Mesodermal cell (in vitro differentiated cells): ENCODE results near the gene MED26.

Source experiments
- H3K27ac ChIP-seq: 2 replicates; pipeline ENCODE4 v1.7.0; 2013; ENCODE audit warnings: mild to moderate bottlenecking, low read depth, low read length, moderate library complexity; ENCODE audit not compliant: severe bottlenecking
- H3K36me3 ChIP-seq: 2 replicates; pipeline ENCODE4 v1.7.1; 2013; ENCODE audit warnings: mild to moderate bottlenecking, low read length, moderate library complexity; ENCODE audit not compliant: control insufficient read depth, insufficient read depth
- H3K4me1 ChIP-seq: one replicate; pipeline ENCODE4 v1.7.1; 2013; ENCODE audit warnings: mild to moderate bottlenecking, low read length; ENCODE audit not compliant: insufficient read depth, control insufficient read depth, poor library complexity, severe bottlenecking
- H3K4me3 ChIP-seq: 2 replicates; pipeline ENCODE4 v1.7.0; 2013; ENCODE audit warnings: low read length, control low read depth, mild to moderate bottlenecking; ENCODE audit not compliant: insufficient read depth, poor library complexity, severe bottlenecking; ENCODE audit errors: extremely low read depth
- H3K9me3 ChIP-seq: 2 replicates; pipeline ENCODE4 v1.7.1; 2013; ENCODE audit warnings: mild to moderate bottlenecking, low read length, moderate library complexity; ENCODE audit not compliant: control insufficient read depth
- WGBS, 2 experiments: methylation state at CpG; one replicate each; pipeline ENCODE4 v1.1.5; 2013; ENCODE audit warnings: missing lambda C conversion rate in 2 of 2; ENCODE audit not compliant: insufficient coverage in 2 of 2; 5-methylcytosine and 5-hydroxymethylcytosine counted together

The MED26 gene

DNA sequence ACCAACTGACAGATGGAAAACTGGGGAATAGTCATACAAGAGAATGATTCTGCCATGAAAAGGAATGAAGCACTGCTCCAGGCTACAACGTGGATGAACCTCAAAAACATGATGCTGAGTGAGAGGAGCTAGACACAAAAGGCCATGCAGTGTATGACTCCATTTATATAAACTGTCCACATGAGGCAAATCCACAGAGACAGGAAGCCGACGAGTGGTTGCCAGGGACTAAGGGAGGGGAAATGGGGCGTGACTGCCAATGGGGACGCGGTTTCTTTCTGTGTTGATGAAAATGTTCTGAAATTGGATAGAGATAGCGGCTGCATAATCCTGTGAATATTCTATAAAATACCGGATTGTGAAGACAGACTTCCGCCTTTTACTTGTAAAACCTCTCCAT lies 21.7 kb upstream of the MED26 start:
- Histone ChIP-seq H3K36me3 (peaks cover 87% of the 10 kb centered on the region), H3K27ac (no peak overlapping the region), H3K4me3 (no peak overlapping the region), H3K4me1 (no peaks in the 10 kb centered on the region), H3K9me3 (no peaks in the 10 kb centered on the region)
- 96 to 97% methylated on average over 8 to 9 of the region's 9 CpGs for WGBS, 2 experiments

DNA sequence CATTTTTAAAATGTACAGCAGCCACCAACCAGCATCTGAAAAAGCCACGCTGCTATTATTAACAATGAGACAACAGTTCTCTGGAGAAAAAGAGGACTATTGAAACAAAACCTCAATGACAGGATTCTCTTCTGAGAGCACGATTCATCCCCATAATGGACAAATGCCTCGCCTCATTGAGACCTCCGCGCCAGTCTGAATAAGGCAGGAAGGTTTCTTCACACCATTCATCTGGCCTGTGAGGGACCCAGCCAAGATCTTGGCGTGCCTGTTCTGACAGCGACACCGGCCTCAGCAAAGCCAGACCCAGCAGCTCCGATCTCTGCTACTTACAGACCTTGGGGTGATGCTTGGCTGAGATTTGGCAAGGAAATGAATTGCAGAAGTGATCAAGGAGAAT lies 17.1 kb upstream of the MED26 start:
- WGBS, 2 experiments: 97 to 100% methylated on average over 9 of the region's 9 CpGs
- H3K4me1 ChIP-seq: no peaks in the 10 kb centered on the region
- peaks cover 83% of the 10 kb centered on the region for H3K36me3 ChIP-seq
- H3K4me3 ChIP-seq: no peak overlapping the region
- H3K9me3 ChIP-seq: no peaks in the 10 kb centered on the region
- no peak overlapping the region for H3K27ac ChIP-seq

DNA sequence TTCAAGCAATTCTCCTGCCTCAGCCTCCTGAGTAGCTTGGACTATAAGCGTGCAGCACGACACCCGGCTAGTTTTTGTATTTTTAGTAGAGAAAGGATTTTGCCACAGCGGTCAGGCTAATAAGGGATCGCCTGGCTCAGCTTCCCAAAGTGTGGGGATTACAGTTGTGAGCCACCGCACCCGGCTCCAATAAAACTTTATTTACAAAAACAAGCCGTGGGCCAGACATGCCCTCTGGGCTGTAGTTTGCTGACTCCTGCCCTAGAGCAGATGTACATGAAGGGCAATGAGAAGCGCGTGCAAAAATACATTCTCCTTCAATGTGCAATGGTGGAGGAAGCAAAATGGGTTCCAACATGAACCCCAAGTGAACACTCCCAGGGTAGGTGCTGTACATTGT lies 13.7 kb upstream of the MED26 start:
- Histone ChIP-seq H3K36me3 (peaks cover 86% of the 10 kb centered on the region), H3K4me1 (no peaks in the 10 kb centered on the region), H3K27ac (no peak overlapping the region), H3K4me3 (no peak overlapping the region), H3K9me3 (no peaks in the 10 kb centered on the region)
- 79 to 98% methylated on average over 2 to 7 of the region's 10 CpGs for WGBS, 2 experiments

DNA sequence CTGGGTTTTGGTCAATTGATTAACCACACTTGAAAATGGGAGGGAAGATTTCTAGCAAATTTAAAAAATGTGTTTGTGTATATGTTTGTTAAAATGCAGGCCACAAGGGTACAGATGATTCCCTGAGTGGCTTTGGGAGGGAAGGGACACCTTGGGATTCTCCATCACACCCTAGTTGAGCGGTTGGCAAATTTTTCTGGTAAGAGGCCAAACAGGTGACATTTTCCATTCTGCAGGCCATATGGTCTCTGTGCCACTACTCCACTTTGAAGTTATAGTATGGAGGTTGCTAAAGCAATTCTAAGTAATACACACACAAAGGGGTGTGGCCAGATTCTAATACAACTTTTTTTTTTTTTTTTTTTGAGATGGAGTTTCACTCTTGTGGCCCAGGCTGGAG lies 12.9 kb upstream of the MED26 start:
- no peaks in the 10 kb centered on the region for H3K4me1 ChIP-seq
- H3K36me3 ChIP-seq: peaks cover 81% of the 10 kb centered on the region
- H3K27ac ChIP-seq: no peak overlapping the region
- H3K9me3 ChIP-seq: no peaks in the 10 kb centered on the region
- WGBS, 2 experiments: no CpG with 5 or more reads among the region's 1 CpG
- H3K4me3 ChIP-seq: no peak overlapping the region

DNA sequence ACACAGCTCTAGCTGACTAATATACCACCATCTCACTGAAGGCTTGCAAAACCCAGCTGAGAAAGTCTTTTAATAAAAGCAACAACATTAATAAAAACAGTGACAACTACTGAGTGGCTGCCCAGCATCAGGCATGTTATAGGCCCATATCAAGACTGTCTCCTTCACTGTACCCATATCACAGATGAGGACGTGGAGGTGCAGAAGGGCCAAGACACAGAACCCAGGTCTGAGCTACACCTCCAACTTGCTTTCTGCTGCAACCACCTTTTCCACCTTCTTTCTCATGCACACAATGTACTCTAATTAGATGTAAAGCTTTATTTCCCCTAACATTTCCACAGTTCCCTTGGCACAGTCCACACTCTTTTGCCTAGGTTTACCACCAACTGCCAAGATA lies 10.7 kb upstream of the MED26 start:
- Histone ChIP-seq H3K9me3 (no peaks in the 10 kb centered on the region), H3K4me1 (no peaks in the 10 kb centered on the region), H3K27ac (no peak overlapping the region), H3K36me3 (peaks cover 71% of the 10 kb centered on the region), H3K4me3 (no peak overlapping the region)
- 89% methylated on average over 1 of the region's 1 CpG; no CpG with 5 or more reads in 1 of the 2 experiments for WGBS, 2 experiments

DNA sequence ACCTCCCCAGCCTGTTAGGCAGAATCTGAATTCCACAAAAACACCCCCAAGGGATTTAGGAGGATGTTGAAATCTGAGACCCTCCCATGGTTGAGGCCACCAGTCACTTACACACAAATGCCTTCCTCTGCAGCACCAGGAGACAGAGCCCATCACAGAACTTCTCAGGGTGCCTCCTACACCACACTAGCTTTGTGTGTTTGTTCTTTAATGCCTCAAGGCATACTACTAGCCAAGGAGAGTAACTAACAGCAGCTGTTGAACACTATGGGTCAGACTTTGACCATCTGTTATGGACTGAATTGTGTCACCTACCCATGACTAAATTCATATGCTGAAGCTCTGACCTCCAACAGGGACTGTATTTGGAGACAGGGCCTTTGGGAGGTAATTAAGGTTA lies 9.5 kb upstream of the MED26 start:
- Histone ChIP-seq H3K4me1 (no peaks in the 10 kb centered on the region), H3K27ac (no peak overlapping the region), H3K9me3 (no peaks in the 10 kb centered on the region), H3K36me3 (peaks cover 71% of the 10 kb centered on the region), H3K4me3 (no peak overlapping the region)

DNA sequence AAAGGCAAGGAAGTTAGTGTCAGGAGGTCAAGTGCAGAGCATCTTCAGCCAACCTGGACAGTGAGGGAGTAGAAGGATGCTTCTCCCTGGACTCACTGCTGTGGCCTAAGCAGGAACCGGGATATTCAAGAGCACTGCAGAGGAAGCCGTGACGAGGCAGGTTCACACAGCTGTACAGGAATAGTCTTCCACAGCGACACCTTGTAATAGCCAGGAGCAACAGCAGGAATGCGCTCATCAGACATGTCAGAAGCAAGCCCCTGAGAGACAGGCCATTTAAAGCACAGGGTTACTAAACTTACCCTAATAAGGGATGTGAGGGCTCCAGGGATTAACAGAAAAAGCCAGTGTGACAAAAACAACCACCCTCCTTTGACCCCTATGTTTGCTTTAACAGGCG lies 3.5 kb upstream of the MED26 start:
- Histone ChIP-seq H3K4me1 (peaks cover under 1% of the 10 kb centered on the region), H3K9me3 (no peaks in the 10 kb centered on the region), H3K27ac (no peak overlapping the region), H3K4me3 (no peak overlapping the region), H3K36me3 (peaks cover 46% of the 10 kb centered on the region)
- 90 to 98% methylated on average over 5 of the region's 6 CpGs for WGBS, 2 experiments

DNA sequence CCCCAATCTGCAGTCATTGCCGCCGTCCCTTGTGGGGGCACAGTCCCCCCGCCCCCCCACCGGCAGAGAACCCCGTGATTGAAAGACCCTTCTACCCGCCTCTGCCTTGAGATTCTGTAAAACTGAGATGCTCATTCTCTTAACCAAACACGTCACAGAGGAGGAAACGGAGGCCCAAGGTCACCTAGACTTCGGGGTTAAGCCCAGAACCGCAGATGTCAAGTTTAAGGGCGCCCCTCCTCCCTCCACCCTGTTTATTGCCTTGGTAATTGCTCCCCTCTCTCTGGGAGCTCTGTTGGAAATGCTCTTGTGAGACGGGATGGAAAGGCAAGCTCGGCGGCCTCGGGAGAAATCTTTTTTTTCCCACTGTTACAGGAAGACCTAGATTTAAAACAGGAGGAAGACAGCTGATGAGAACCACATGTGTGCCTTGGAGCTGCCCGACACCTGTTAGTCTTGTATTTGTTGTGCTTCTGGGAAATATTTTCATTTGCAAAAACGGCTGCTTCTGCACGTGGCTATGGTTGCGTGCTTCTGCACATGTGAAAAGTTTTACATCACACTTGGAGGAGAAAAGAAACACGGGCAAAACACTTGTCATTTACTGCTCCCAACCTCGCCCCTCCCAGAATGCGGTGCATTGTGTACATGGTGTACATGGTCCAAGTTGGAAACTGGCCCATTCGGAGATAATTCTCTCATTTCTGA lies 1.1 kb upstream of the MED26 start:
- peak overlapping the region; percentile 96 for H3K4me3 ChIP-seq
- peak overlapping the region; percentile 90 for H3K27ac ChIP-seq
- H3K9me3 ChIP-seq: no peaks in the 10 kb centered on the region
- H3K4me1 ChIP-seq: peaks cover 13% of the 10 kb centered on the region
- 28 to 44% methylated on average over 12 to 15 of the region's 23 CpGs for WGBS, 2 experiments
- H3K36me3 ChIP-seq: peaks cover 56% of the 10 kb centered on the region

DNA sequence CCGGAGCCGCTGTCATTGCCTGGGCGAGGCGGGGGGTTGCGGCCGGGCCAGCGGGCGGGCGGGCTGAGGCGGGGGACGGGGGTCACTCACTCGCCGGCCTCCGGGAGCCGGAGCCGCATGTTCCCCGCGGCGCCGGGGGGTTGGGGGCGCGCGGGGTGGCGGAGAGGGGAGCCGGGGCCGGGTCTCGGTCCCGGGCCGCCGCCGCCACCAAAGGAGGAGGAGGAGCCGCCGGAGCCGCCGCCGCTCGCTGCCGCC lies 149 bp downstream of the MED26 start:
- peak overlapping the region; percentile 53 for H3K27ac ChIP-seq
- peaks cover 51% of the 10 kb centered on the region for H3K36me3 ChIP-seq
- 0% methylated on average over 24 of the region's 38 CpGs; no CpG with 5 or more reads in 1 of the 2 experiments for WGBS, 2 experiments
- H3K4me3 ChIP-seq: peak overlapping the region; percentile 96
- no peaks in the 10 kb centered on the region for H3K9me3 ChIP-seq
- H3K4me1 ChIP-seq: peaks cover 13% of the 10 kb centered on the region

DNA sequence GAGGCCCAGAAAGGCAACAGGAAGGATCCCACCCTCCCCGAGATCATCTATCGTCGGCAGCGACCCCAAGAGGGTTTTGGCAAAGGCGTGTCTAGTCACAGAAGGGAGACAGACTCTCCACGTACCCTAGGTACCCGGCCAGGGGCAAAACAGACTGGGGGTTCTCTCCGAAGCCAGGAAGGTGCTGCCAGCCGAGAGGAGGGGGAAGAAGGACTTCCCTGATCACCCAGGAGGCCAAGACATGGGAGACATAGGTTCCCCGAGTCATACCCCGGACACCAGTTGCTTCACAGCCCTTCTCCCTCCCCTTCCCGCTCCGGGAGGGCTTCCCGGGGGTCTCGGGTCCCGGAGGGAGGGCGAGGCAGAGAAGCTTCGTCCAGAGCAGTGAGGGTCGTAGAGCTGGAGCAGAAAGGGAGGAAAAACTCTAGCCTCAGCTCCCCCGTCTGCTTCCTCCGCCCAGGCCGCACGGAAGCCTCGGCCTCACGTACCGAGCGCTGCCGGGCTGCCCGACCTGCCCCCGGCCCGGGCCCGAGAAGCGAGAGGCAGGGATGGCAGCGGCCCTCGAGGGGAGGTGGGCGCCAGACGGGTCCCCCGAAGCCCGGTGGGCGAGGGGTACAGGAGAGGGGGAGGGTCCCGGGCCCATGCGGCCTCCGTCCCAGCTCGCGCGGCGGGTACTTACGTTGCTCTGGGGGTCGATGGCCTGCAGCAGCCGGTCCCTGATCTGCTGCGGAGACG lies 644 bp downstream of the MED26 start:
- WGBS, 2 experiments: 0 to 1% methylated on average over 27 to 31 of the region's 52 CpGs
- H3K4me1 ChIP-seq: peaks cover 13% of the 10 kb centered on the region
- peaks cover 46% of the 10 kb centered on the region for H3K36me3 ChIP-seq
- H3K27ac ChIP-seq: peak overlapping the region; percentile 53
- peak overlapping the region; percentile 96 for H3K4me3 ChIP-seq
- no peaks in the 10 kb centered on the region for H3K9me3 ChIP-seq

DNA sequence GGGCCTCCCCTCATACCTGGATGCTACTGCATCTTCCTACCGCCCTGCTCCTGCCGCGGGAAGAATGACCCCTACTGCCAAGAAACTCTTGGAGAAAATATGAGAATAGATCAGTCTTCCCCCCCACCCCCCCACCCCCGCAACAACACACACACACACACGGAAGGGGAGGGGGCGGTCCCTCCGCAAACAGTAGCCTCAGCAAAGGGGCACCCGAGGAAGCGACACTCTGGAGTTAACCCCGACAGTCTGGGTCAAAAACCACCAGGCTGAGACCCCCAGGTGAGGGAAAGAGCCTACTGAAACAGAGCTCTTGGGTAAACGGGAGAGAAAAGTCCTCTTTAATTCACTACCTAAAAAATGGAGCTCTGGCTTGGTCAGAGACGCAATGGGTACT lies 1.2 kb downstream of the MED26 start:
- Histone ChIP-seq H3K9me3 (no peaks in the 10 kb centered on the region), H3K27ac (peak overlapping the region; percentile 53), H3K36me3 (peaks cover 42% of the 10 kb centered on the region), H3K4me1 (peaks cover 13% of the 10 kb centered on the region), H3K4me3 (peak overlapping the region; percentile 96)
- WGBS, 2 experiments: 0 to 12% methylated on average over 4 of the region's 12 CpGs
